GM12874 (cell line): ENCODE results near the gene IGSF9.

Experiments used
- CTCF ChIP-seq: IDR thresholded peaks from 2 replicates; pipeline ENCODE4 v1.5.1; 2011; ENCODE audit warnings: low read depth, mild to moderate bottlenecking, control low read depth, low read length, moderate library complexity; ENCODE audit not compliant: insufficient read depth

Gene IGSF9

DNA sequence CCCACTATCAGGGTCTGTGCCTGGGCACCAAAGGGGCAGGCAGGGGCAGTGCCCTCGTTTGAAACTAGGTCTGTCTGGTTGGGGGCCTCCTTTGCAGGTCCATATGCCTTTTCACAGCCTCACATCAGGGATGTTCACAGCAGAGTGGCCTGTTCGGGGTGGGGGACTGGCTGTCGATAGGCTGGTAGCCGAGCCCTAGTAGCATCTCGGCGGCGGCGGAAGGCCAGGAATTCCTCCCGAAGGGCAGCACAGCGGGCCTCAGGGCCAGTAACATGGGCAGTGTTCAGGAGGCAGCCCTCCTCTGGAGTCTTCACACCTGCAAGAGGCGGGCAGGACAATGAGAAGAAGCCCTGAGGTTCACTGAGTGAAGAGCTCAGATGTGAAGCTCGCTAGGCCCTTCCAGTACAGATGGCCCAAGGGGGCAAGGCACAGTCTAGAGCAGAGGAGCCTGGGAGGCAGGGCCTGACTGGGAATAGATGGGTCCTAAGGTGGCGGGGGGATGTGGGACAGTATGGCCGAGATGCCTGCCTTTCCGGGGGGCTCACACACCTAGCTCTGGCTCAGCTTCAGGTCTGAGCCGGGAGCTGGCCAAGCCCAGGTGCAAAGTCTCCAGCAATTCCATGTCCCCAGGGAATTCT, 18.1 kb downstream of the IGSF9 start:
- no peak for TF ChIP-seq CTCF

GRCh38 chr1:159925719-159926078, 19.7 kb downstream of the IGSF9 start:
- TF ChIP-seq CTCF: no peak

DNA sequence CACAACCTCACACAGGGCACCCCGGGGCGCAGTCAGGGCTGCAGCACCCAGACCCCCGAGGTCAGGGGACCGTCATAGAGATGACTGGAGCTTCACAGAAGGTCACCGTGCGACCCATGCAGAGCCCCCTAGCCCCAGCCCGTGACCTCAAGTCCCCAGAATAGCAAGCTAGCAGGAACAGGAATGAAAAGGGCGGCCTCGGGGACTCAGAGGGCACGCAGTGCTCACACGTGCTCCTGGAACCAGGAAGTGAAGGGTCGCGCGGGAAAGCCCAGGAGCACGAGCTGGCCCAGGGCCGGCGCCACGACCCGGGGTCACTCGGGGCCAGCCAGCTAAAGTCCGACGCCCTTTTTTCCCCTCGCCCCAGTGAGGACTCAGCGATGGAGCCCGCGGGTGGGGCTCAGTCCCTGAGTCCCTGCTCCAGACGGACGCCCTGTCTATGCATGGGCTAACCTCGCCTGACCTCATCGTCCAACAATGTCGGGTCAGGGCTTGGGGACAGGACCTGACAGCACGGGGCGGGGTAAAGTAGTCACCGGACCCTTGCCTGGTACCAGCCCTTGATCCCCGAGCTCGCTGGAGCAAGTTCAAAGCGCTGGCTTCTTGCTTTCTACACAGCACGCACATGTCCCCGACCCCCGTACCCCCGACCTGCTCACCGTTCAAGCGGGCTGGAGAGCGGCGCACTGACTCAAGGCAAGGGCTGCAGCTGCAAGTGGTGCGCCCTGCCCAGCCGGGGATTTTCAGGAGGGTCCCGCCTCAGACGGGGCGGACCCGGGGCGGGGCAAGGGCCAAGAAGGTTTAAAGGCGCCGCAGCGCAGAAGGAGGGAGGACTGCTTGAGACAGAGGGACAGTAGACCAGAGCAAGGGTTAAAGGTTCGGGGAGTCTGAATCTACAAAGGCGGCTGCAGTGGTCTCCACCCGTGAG, 20.4 kb downstream of the IGSF9 start, which contains the start of gene TAGLN2:
TSS of gene TAGLN2 (minus strand) at position 717 of the 928 bp plus-strand sequence. CDS start 4,998 bp downstream, outside the sequence.
- TF ChIP-seq CTCF: no peak

DNA sequence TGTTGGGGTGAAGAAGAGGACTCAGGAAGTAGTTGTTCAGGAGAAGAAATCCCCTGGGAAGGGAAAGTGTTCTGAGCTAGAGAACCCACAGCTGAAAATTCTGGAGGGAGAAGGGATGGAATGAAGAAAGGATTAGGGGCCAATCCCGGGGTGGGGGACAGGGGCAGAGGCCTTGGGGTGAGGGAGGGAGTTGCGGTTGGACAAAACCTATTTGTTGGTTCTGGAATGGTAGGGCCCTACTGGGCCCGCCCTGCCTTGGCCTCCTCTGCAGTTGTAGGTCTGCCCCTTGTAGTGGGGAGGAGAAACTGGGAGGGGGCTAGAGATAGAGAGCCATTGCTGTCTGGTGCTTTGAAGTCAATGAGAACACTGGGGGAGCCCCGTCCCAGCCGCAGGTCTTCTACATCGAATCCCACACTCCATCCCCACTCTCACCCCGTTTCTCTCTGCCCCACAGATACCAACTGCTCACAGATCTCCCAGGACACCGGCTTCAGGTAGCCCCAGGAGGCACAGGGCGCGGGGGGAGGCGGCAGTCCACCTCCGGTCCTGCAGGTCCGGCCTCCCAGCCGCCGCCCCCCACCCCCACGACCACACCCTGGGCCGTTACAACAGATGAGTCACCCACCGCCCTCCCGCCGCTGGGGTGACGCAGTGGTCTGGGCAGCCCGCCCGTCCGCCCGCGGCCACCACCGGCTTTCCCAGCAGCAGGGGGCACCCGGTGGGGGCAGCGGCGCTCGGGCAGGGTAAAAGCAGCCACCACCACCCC, 21.2 kb downstream of the IGSF9 start:
- TF ChIP-seq CTCF: peak; percentile 13; the same call in 1 of the 2 replicates

DNA sequence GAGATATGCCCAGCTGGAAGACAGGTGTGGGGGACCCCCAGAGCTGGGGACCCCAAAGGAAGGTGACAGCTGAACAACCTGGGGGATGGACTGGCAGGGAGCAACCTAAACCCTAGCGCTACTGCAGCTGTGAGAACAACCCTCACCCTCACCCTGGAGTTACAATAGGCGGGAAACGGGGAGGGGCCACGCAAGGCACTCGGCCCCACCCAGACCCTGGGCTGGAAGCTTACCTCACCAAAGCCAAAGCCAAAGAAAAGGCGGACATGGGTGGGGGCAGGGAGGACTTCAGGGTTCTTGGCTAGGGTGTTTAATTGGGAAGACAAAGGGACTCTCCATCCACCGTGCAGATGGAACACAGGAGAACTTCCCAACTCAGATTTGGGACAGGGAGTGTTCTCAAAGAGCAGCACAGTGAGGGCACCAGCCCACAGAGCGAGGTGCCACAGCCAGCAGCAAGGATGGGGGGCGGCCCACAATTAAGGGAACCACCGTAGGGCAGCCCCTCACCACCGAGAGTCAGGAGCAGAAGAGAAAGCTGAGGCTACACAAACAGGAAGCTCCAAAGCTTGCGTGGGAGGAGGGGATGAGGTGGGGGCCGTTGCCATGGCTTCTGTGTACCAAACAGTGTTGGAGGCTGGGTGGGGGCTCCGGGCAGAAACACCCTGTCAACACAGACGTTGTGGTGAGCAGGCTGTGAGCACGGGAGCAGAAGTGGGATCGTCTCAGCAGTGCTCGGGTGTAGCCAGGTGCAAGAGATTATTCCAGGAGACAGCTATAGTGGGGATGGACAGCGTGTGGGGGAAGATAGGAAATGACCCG, 22.0 kb downstream of the IGSF9 start:
- no peak for TF ChIP-seq CTCF

- TF ChIP-seq CTCF: no peak
These were observed 22.8 kb downstream of the IGSF9 start for GRCh38 chr1:159922511-159923202.
